ENCODE results near the gene MCM8. TPM values are rescaled to one million over a fixed set of nuclear protein-coding genes. Genes with fewer than 3 reads are reported as not detected.

Gene MCM8
- total RNA-seq, 3 donors from 2014 or later: 5.9 to 9.7 (median 6.7) TPM

DNA sequence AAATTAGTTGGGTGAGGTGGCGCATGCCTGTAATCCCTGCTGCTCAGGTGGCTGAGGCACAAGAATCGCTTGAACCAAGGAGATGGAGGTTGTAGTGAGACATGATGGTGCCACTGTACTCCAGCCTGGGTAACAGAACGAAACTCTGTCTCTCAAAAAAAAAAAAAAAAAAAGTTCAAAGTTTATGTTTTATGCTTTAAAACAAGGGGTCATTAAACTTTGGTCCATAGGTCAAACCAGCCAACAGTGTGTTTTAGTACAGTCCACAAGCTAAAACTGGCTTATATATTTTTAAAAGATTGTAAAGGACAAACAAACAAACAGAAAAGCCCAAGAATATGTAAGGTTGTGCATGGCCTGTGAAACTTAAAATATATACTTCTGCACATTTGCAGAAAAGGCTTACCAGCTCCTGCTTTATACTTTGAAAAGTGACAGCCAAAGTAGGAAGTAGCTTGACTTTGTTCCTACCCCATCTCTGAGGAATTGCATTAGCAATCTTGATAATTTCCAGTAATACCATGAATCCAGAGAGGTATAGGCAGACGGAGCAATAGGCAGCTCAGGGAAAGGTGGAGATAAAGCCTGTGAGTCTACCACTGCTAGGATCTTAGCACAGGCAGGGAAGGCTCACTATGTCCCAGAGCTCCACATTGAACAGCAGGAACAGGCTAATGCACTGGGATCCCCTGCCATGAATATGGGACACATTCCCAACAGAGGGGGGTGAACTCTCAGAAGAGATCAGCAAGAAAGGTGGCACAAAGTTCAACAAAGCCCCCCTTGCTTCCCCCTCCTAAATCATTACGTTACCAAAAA, 30.5 kb downstream of the MCM8 start:
- Histone ChIP-seq H3K4me3 (no peak overlapping the region), H3K36me3 (peaks cover 8% of the 10 kb centered on the region), H3K4me1 (no peaks in the 10 kb centered on the region), H3K27ac (no peak overlapping the region), H3K27me3 (no peaks in the 10 kb centered on the region), H3K9me3 (no peaks in the 10 kb centered on the region)
- TF ChIP-seq POLR2AphosphoS5 (IDR thresholded peaks at IDR 0.05): no peak
- TF ChIP-seq CTCF (IDR thresholded peaks at IDR 0.05): no peak
- TF ChIP-seq POLR2A (IDR thresholded peaks at IDR 0.05): no peak
- no peak for DNase-seq (ENCODE audit: low spot score in 2 of 2)
- intact Hi-C loops (cut with DNase I; ENCODE audit: low total_unique reads): no loop called here

DNA sequence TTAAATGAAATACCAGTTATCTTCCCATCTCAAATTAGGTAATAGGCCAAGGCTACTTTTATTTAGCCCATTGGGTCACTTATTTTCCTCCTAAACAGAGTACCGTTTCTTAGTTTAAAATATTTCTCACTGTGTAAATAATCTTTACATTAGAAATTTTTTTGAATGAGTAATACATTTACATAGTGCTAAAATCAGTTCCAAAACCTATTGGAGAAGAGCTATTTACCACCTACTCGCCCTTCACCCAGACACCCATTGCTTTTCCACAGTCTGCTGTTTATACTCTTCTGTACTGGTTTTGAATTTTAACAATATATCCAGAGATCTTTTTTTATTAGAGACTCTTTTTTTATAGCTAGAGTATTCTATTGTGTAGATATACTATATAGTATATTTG, 36.9 kb downstream of the MCM8 start:
- no peak for DNase-seq (ENCODE audit: low spot score in 2 of 2)
- H3K9me3 ChIP-seq: no peaks in the 10 kb centered on the region
- H3K4me1 ChIP-seq: no peaks in the 10 kb centered on the region
- intact Hi-C loops (cut with DNase I; ENCODE audit: low total_unique reads): no loop called here
- H3K27me3 ChIP-seq: no peaks in the 10 kb centered on the region
- TF ChIP-seq POLR2AphosphoS5 (IDR thresholded peaks at IDR 0.05) (no peak), POLR2A (IDR thresholded peaks at IDR 0.05) (no peak), CTCF (IDR thresholded peaks at IDR 0.05) (no peak)
- H3K4me3 ChIP-seq: no peak overlapping the region
- H3K36me3 ChIP-seq: peaks cover 8% of the 10 kb centered on the region
- H3K27ac ChIP-seq: no peak overlapping the region

DNA sequence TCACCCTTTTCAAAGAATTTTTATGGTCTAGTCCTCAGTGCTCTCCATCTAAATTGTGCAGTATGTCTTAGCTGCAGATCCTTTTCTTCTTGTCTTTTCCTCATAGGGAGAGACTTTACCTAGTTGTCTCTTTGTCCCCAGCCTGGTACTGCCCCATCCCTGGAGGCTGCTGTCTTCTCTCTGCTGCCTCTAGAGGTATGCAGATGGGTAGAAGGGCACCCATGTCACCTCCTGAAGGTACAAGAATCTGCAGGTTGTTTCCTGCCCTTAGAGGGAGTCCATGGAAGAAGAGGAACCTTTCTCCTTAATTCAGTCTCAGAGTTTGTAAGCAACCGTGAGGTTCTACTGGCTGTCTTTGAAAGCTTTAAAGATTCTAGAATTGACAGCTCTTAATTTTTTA, 39.1 kb downstream of the MCM8 start:
- Histone ChIP-seq H3K4me3 (no peak overlapping the region), H3K27ac (no peak overlapping the region), H3K9me3 (no peaks in the 10 kb centered on the region), H3K27me3 (no peaks in the 10 kb centered on the region), H3K4me1 (no peaks in the 10 kb centered on the region), H3K36me3 (peaks cover 3% of the 10 kb centered on the region)
- intact Hi-C loops (cut with DNase I; ENCODE audit: low total_unique reads): no loop called here
- TF ChIP-seq CTCF (IDR thresholded peaks at IDR 0.05): no peak
- TF ChIP-seq POLR2AphosphoS5 (IDR thresholded peaks at IDR 0.05): no peak
- TF ChIP-seq POLR2A (IDR thresholded peaks at IDR 0.05): no peak
- DNase-seq (ENCODE audit: low spot score in 2 of 2): no peak

GRCh38 chr20:5990946-5991345, 40.5 kb downstream of the MCM8 start:
- Histone ChIP-seq H3K27me3 (no peaks in the 10 kb centered on the region), H3K9me3 (no peaks in the 10 kb centered on the region), H3K36me3 (no peaks in the 10 kb centered on the region), H3K4me1 (no peaks in the 10 kb centered on the region), H3K27ac (no peak overlapping the region), H3K4me3 (no peak overlapping the region)
- DNase-seq (ENCODE audit: low spot score in 2 of 2): no peak
- intact Hi-C loops (cut with DNase I; ENCODE audit: low total_unique reads): no loop called here
- no peak for TF ChIP-seq POLR2A (IDR thresholded peaks at IDR 0.05)
- no peak for TF ChIP-seq POLR2AphosphoS5 (IDR thresholded peaks at IDR 0.05)
- TF ChIP-seq CTCF (IDR thresholded peaks at IDR 0.05): no peak

GRCh38 chr20:5991623-5992441, 41.4 kb downstream of the MCM8 start:
- Histone ChIP-seq H3K36me3 (no peaks in the 10 kb centered on the region), H3K27me3 (no peaks in the 10 kb centered on the region), H3K4me1 (no peaks in the 10 kb centered on the region), H3K27ac (no peak overlapping the region), H3K4me3 (no peak overlapping the region), H3K9me3 (no peaks in the 10 kb centered on the region)
- TF ChIP-seq POLR2AphosphoS5 (IDR thresholded peaks at IDR 0.05) (no peak), CTCF (IDR thresholded peaks at IDR 0.05) (no peak), POLR2A (IDR thresholded peaks at IDR 0.05) (no peak)
- intact Hi-C loops (cut with DNase I; ENCODE audit: low total_unique reads): no loop called here
- no peak for DNase-seq (ENCODE audit: low spot score in 2 of 2)

Measured in breast epithelium (tissue), 4 donors.